Lung (tissue), 12 donors: ENCODE results near the gene BATF. TPM values are rescaled to one million over a fixed set of nuclear protein-coding genes. Genes with fewer than 3 reads are reported as not detected.

ENCODE experiments used
- ATAC-seq: fragments of 200-7000 bp; cut with Tn5 transposase; one replicate; pipeline ENCODE4 v1.9.1; 2020; ENCODE audit warnings: moderate number of reproducible peaks; ENCODE audit not compliant: insufficient read depth, low FRiP score
- DNase-seq, 3 donors: peaks; one replicate each; pipeline ENCODE4 v3.0.0-alpha.2; 2013 to 2017
- H3K27ac ChIP-seq, 2 donors: one replicate each; pipeline ENCODE4 v1.5.1; 2013; ENCODE audit warnings: mild to moderate bottlenecking in 2 of 2, moderate library complexity in 2 of 2, control low read depth in 1 of 2, inconsistent platforms in 1 of 2, low read depth in 1 of 2, low read length in 1 of 2
- H3K27me3 ChIP-seq, 3 donors: one replicate each; pipeline ENCODE4 v1.5.1; 2013; ENCODE audit warnings: low read length in 2 of 3; ENCODE audit not compliant: control insufficient read depth in 3 of 3, insufficient read depth in 3 of 3
- H3K36me3 ChIP-seq, 4 donors: one replicate each; pipeline ENCODE4 v1.5.1; 2013; ENCODE audit warnings: low read length in 4 of 4, mild to moderate bottlenecking in 1 of 4, moderate library complexity in 1 of 4; ENCODE audit not compliant: control insufficient read depth in 4 of 4, insufficient read depth in 4 of 4
- H3K4me1 ChIP-seq, 5 donors: one replicate each; pipeline ENCODE4 v1.5.1; 2013; ENCODE audit warnings: low read length in 5 of 5, mild to moderate bottlenecking in 2 of 5, moderate library complexity in 1 of 5; ENCODE audit not compliant: control insufficient read depth in 5 of 5, insufficient read depth in 5 of 5
- H3K4me3 ChIP-seq: one replicate; pipeline ENCODE4 v1.5.1; 2013; ENCODE audit warnings: mild to moderate bottlenecking, control low read depth, moderate library complexity
- H3K9ac ChIP-seq, 2 donors: one replicate each; pipeline ENCODE4 v1.5.1; 2013; ENCODE audit warnings: low read length in 2 of 2, control low read depth in 1 of 2; ENCODE audit not compliant: insufficient read depth in 1 of 2
- H3K9me3 ChIP-seq, 4 donors: one replicate each; pipeline ENCODE4 v1.5.1; 2013; ENCODE audit warnings: low read length in 3 of 4, mild to moderate bottlenecking in 1 of 4, moderate library complexity in 1 of 4; ENCODE audit not compliant: control insufficient read depth in 4 of 4, insufficient read depth in 3 of 4
- WGBS, 2 donors: extraction: QIAGEN DNeasy Blood & Tissue Kit; methylation state at CpG; one replicate each; pipeline ENCODE4 v1.1.7; 2013; 5-methylcytosine and 5-hydroxymethylcytosine counted together
- polyA plus RNA-seq, 2 donors: library from polyadenylated mRNA; stranded (reverse); fragments of 200-250 nt; gene quantifications; one replicate each; pipeline ENCODE4 v1.2.1, GENCODE V29; 2013
- total RNA-seq, 2 donors: library from RNA; depleted of rRNA in 1 of 2; stranded (reverse); fragments of >200 nt in 1 of 2; gene quantifications; one replicate each; pipeline ENCODE4 v1.2.1, GENCODE V29; 2014 to 2021
- TF ChIP-seq, protein P1 (sequence below): IDR thresholded peaks from 2 replicates; pipeline ENCODE4 v1.5.1; 2012; ENCODE audit warnings: mild to moderate bottlenecking; ENCODE audit errors: control extremely low read depth, extremely low read depth
- donor health status: control.
- donor health status: control.
- donor health status: Bipolar disorder and iron deficiency.
- donor health status: healthy.
- donor health status: DM: yes; HTN: yes; CAD: no.

Gene BATF
- total and polyA plus RNA-seq, 4 donors = 7.4 to 74.3 (median 11.7) TPM

DNA sequence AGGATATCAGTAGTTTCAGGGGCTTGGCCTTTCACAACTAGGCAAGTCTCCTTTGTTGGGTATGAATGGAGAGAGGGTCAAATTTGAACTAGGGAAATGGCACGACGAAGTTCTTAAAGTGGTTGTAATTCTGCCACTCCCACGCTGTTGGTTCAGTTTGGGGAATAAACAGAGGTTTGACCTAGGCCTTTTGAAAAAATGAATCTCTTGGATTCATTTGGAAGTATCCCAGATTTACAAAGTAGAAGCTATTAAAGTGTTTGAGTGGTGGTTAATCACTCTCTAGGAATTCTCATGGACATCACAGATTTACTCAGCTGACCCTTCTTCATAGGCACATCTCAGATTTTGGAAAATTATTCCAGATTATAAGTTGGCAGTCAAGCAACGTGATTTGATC is 14.8 kb downstream of the BATF start:
- Histone ChIP-seq H3K9ac (no peak overlapping the region), H3K27ac (no peak overlapping the region), H3K4me3 (no peak overlapping the region), H3K9me3 (no peaks in the 10 kb centered on the region), H3K36me3 (no peaks in the 10 kb centered on the region), H3K4me1 (peaks cover 0 to 5% (median 0%) of the 10 kb centered on the region in 5 donors), H3K27me3 (no peaks in the 10 kb centered on the region)
- TF ChIP-seq, protein P1, sequence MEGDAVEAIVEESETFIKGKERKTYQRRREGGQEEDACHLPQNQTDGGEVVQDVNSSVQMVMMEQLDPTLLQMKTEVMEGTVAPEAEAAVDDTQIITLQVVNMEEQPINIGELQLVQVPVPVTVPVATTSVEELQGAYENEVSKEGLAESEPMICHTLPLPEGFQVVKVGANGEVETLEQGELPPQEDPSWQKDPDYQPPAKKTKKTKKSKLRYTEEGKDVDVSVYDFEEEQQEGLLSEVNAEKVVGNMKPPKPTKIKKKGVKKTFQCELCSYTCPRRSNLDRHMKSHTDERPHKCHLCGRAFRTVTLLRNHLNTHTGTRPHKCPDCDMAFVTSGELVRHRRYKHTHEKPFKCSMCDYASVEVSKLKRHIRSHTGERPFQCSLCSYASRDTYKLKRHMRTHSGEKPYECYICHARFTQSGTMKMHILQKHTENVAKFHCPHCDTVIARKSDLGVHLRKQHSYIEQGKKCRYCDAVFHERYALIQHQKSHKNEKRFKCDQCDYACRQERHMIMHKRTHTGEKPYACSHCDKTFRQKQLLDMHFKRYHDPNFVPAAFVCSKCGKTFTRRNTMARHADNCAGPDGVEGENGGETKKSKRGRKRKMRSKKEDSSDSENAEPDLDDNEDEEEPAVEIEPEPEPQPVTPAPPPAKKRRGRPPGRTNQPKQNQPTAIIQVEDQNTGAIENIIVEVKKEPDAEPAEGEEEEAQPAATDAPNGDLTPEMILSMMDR = no peak
- ATAC-seq = no peak
- DNase-seq = no peak
- 91 to 94% methylated on average over 4 of the region's 4 CpGs for WGBS, 2 donors

DNA sequence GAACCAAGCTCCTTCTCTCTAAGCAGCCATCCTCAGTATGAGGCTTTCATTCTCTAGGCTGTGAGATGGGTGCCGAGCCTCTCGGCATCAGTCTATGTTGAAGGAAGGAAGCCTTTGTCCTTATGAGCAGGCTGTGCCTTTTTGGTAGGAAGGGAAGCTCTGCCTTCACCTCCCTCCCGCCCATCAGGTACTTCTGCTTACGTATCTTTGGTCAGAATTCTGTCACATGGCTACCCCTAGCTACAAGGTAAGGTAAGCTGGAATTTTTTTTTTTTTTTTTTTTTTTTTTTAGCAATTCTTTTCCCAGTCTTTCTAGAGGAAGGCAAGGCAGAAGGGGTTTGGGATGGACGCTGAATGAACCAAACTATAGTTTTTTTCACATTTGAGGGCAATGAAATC is 16.9 kb downstream of the BATF start:
- TF ChIP-seq, protein P1 = no peak
- WGBS, 2 donors = 69 to 94% methylated on average over 5 of the region's 5 CpGs
- no peaks in the 10 kb centered on the region for H3K27me3 ChIP-seq
- H3K9ac ChIP-seq = no peak overlapping the region
- no peak for DNase-seq
- peaks cover 0 to 10% (median 0%) of the 10 kb centered on the region in 5 donors for H3K4me1 ChIP-seq
- H3K4me3 ChIP-seq = no peak overlapping the region
- ATAC-seq = no peak
- H3K36me3 ChIP-seq = no peaks in the 10 kb centered on the region
- H3K27ac ChIP-seq = no peak overlapping the region
- no peaks in the 10 kb centered on the region for H3K9me3 ChIP-seq

DNA sequence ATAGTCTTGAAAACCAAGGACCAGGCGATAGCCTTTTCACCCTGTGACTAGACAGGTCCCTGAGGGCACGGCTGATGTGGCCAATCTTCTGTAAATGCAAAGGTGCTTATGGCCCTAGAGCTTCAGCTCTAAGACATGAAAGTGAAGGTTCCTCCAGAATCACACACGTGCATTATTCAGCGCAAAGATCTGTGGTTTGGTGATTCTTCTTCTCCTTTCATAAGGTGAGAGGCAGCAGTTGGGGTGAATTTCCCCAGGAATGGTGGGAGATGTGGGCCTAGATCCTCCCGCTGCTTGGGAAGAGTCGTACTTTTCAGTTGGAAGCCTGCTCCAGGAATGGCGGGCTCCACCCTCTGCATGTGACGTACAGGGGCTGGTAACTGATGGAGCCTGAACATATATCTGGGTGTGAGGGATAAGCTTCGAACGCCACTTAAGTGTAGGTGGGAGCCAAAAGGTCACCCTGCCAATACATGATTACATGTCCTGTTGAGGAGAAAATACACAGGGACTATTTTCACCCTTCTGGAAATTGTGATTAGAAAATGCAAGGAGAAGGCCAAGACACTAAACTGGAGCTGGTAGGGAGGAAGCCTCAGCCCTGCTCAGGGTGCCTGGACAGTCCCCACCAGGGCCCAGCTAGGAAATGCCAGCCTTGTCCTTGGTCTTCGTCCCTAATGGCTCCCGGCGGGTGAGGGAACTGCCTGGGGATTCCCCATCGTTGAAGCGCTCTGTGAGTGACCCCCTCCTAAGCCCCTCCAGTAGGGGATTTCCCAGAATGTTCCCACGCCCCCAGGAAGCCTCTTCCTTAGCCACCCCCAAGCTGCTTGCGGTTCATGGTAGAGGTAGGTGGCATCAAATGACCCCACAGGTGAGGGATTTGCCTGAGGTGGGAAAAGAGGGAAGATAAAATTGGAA is 17.6 kb downstream of the BATF start:
- TF ChIP-seq, protein P1 = no peak
- no peak for ATAC-seq
- Histone ChIP-seq H3K27ac (no peak overlapping the region), H3K4me3 (no peak overlapping the region), H3K9me3 (no peaks in the 10 kb centered on the region), H3K36me3 (no peaks in the 10 kb centered on the region), H3K4me1 (peaks cover 0 to 10% (median 0%) of the 10 kb centered on the region in 5 donors), H3K9ac (no peak overlapping the region), H3K27me3 (no peaks in the 10 kb centered on the region)
- no peak for DNase-seq
- 74 to 75% methylated on average over 17 of the region's 17 CpGs for WGBS, 2 donors

DNA sequence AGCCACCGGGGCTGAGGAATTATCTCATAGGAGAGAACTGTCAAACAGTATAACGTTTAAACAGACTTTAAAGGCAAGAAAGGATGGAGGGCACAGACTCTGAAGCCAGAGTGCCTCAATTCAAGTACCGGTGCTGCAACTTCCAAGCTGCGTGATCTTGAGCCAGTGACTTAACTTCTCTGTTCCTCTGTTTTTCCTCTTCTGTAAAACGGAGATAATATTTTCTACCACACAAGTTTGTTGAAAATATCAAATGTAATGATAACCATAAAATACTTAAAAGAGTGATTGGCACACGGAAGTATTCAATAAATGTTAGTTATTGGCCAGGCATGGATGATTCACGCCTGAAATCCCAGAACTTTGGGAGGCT is 18.2 kb downstream of the BATF start:
- Histone ChIP-seq H3K36me3 (no peaks in the 10 kb centered on the region), H3K27ac (no peak overlapping the region), H3K9ac (no peak overlapping the region), H3K9me3 (no peaks in the 10 kb centered on the region), H3K27me3 (no peaks in the 10 kb centered on the region), H3K4me3 (no peak overlapping the region), H3K4me1 (peaks cover 0 to 10% (median 0%) of the 10 kb centered on the region in 5 donors)
- ATAC-seq (no peak), DNase-seq (no peak)
- TF ChIP-seq, protein P1 = no peak
- WGBS, 2 donors = 77 to 86% methylated on average over 7 of the region's 7 CpGs
